ENCODE results near the gene ATP11B.
"Not testable (repeated sequence)": the region's sequence is repeated elsewhere in the genome, so short reads cannot be mapped to it uniquely, and the experiment has no call there.

The ATP11B gene

DNA sequence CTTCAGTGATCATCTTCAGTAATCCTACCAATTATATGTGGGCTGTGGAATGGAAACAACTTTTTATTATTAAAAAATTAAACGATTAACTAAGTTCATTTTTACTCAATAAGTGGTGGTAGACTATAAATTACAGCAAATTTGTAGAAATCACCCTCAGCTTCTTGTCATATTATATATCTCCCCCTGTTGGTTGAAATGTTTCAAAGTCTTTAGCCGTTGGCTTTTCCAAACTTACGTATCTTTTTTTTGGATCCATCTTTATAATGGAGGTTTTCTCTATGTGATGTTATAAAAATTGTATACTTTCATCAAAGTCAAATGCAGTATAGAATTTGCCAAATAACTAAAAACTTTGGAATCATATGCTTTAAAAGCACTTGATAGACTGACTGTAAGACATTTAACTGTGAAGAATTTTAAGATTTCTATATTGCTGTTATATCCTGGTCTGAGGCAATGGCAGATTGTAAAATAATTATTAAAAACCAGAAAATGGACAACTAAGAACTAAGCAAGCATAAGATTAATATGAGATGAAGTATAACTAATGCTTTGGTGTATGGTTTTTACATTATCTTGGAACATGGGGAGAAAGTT is 44.7 kb downstream of the ATP11B start:
- peak; percentile 54 for DNase-seq (ENCODE audit: low spot score)

DNA sequence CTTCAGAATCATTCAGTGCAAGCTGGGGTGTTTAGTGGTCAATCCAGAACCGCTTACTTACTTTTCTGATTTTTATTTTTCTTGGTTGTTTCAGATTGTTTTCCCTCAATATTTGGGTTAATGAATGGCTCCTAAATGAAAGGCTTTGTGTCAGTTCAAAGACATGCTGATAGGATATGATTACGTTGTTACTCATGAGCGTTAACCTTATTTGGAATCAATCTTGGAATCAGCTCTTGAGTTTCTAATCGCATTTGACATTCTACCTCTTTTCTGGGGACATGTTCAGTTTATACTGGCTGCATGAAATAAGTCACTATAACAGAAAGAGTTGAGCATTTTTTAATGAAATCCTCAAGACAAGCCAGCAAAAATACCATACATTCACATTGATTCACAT is 50.2 kb downstream of the ATP11B start:
- DNase-seq (ENCODE audit: low spot score), result peak; percentile 49

DNA sequence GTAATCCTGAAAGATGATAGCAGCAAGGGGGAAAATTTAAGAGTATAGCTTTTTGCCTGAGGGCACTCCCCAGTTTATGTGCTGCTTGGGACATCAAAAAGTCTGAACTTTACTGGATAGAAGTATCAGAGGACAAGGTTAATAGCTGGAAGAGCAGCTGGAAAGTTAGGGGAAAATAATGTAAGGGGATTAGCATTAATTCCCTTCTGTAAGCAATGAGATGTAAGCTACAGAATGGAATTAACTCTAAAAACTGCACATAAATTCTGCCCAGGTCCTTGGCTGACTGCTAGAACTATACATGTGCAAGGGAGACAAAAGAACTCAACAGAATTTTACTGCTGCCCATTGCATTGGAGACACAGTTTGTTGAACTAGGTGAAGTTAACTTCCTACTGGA is 55.6 kb downstream of the ATP11B start:
- DNase-seq (ENCODE audit: low spot score), result no peak

DNA sequence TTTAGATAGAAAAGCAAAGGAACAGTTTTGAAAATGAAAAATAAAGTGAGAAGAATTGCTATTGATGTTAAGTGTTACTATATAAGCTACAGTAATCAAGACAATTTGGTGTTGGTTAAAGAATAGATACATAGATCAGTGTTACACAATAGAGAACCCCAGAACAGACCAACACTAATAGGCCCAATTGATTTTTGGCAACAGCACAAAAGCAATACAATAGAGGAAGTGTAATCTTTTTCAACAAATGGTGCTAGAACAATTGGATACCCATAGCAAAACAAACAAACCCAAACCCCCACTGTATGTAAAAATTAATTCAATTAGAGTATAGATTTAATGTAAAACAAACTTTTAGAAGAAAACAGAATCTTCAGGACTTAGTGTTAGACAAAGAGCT is 61.8 kb downstream of the ATP11B start:
- DNase-seq (ENCODE audit: low spot score), result no peak

DNA sequence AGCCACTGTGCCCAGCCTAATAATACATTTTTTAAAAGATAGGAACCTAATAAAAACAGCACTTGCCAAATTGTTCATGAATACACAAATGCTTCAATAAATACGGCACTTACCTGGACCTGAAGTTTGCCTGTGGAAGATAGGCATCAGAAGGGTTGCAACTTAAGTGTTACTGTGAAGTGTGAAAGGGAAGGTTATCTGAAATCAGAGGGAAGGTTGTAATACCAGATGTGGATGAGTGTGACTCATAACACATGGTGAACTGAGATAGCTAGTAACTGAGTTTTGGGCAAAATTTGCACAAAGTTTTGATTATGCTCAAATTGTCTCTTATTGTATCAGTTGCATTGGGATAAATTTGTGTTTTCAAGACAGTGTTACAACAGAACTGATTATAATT is 68.0 kb downstream of the ATP11B start:
- no peak for DNase-seq (ENCODE audit: low spot score)

DNA sequence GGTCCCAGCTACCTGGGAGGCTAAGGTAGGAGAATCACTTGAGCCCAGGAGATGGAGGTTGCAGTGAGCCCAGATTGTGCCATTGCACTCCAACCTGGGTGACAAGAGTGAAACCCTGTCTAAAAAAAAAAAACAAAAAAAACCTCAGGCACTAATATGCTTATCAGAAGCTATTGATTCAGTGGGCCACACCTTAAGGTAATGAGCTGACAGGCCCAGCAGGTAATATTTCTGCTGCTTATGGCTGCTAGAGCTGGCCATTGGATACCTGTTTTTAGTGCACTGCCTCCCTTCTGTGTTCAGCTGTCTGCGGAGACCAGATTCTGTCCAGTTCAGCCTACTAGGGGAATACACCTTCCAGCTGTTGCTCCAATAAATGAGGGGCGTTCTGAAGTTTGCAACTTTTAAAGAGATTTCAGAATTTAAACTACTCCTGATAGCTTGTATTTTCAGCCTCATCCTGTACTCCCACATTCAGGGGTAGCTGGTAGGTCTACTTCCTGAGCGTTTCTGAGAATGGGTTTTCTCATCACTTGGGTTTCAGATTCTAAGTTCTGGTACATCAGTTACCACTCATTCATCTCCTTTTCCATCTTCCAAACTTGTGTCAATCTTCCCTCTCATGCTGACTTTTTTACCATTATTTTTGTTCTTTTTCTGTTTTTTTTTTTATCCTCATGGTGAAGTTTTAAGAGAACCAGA is 69.0 kb downstream of the ATP11B start:
- DNase-seq (ENCODE audit: low spot score), result no peak

DNA sequence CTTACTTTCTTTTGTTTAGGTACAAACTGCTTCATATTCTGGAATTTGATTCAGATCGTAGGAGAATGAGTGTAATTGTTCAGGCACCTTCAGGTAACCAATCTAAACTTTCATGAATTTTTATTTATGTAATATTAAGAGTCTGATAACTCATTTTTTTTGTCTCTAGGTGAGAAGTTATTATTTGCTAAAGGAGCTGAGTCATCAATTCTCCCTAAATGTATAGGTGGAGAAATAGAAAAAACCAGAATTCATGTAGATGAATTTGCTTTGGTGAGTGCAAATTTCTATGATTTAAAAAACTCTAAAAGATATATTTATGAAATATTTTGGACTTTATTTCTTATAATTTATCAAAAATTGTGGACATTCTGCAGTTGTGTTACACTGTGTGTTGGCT is 75.8 kb downstream of the ATP11B start:
- DNase-seq (ENCODE audit: low spot score), result no peak

DNA sequence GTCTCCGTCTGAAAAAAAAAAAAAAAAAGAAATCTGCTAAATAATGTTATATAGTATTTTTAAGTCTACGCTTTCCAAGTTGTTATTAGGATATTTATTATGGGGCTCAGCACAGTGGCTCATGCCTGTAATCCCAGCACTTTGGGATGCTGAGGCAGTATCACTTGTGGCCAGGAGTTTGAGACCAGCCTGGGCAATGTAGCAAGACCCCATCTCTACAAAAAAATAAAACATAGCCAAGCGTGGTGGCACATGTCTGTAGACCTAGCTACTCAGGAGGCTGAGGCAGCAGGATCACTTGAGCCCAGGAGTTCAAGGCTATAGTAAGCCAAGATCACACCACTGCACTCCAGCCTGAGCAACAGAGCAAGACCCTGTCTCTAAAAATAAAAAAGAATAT is 77.6 kb downstream of the ATP11B start:
- not testable (repeated sequence) for DNase-seq (ENCODE audit: low spot score)

DNA sequence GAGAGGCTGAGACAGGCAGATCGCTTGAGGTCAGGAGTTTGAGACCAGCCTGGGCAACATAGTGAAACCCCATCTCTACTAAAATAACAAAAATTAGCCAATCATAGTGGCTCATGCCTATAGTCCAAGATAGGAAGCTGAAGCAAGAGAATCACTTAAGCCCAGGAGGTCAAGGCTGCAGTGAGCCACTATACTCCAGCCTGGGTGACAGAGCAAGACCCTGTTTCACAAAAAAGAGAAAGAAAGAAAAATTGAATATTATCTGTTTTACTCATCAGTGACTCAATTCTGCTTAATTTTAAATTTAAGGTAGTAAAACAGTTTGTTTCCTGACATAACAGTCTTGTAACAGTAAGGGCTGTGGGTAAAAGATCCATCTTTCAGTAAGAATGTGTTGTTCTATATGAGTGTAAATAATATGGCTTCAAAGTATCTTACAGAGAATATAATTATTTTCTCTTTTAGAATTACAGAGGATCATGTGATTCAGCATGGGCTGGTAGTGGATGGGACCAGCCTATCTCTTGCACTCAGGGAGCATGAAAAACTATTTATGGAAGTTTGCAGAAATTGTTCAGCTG is 85.8 kb downstream of the ATP11B start:
- DNase-seq (ENCODE audit: low spot score), result no peak

DNA sequence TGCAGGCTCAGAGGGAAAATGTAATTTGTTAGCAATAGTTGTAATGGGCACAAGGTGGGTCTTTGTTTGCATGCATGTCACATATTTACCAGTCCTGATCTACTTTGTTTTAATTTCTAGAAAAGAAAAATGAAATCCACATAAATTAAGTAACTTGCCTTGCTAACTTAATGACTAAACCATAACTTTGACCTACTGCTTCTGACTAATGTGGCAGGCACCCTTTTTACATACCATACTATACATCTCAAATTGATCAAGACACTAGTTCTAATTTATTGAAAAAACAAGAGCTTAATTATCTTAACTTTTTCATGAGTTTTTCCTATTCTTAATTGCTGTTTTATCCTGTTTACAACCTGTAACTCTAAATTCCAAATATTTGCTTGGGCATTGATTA is 93.2 kb downstream of the ATP11B start:
- peak; percentile 4 for DNase-seq (ENCODE audit: low spot score)

DNA sequence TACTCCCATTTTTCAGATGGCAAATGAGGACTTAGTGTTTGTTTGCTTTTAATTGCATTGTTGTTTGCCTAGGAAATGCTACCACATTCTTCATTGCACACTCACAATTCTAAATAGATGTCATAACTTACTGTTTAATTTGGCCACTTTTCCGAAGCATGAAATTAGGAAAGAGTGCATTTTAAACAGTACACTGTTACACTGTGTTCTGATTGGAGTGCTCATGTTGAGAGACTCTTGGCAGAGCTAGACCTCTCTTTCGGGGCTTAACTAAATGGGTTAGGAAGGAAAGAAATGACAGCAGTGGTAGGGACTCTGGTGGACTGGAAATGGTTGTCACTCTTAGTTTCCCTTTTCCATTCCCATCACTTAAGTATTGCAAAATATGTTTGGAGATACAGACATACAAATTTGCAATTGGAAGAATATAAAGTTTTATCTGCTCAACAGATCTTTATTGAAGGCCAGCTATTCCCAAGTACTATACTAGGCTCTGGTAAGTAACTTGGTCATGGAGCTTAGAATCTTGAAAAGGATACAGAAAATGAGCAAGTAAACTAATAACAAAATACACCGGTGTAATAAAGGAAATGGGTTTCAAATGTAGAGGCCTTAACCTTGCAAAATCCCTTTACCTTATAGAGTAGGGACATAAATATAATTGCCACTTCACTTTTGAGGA is 96.8 kb downstream of the ATP11B start:
- DNase-seq (ENCODE audit: low spot score), result no peak

DNA sequence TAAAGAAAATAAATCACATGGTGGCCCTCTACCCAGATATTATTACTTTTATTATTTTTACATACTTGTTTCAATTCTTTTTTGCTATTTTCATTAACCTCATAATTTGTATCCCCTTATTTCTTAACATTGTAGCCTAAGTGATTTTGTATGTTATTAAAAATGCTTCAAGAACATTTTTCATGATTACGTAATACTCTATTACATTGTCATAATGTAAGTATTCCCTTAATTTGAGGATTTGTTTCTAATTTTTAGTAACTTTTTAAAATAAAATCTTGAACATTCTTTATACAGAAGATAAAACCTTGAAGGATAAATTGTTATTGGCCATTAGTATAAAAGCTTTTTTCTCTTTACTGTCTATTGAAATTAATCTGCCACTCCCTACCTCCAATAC is 98.1 kb downstream of the ATP11B start:
- no peak for DNase-seq (ENCODE audit: low spot score)

DNA sequence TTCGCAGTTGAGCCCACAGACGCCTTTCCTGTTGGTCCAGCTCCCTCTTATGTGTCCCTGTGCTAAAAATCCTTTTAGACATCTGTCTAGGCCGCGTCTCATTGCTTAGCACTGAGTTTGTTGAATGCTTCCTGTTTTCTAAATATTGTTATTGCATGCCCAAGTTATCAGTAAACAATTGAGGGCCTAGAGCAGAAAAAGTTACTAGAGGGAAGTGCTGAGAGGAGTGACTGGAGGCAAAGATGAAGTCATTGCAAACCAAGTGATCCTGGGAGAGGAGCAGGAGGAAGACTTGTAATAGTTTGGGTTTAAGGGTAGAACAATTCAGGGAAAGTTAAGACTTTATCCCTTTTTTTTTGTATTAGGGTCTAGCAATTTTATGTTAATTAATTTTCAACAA is 98.9 kb downstream of the ATP11B start:
- DNase-seq (ENCODE audit: low spot score), result no peak

DNA sequence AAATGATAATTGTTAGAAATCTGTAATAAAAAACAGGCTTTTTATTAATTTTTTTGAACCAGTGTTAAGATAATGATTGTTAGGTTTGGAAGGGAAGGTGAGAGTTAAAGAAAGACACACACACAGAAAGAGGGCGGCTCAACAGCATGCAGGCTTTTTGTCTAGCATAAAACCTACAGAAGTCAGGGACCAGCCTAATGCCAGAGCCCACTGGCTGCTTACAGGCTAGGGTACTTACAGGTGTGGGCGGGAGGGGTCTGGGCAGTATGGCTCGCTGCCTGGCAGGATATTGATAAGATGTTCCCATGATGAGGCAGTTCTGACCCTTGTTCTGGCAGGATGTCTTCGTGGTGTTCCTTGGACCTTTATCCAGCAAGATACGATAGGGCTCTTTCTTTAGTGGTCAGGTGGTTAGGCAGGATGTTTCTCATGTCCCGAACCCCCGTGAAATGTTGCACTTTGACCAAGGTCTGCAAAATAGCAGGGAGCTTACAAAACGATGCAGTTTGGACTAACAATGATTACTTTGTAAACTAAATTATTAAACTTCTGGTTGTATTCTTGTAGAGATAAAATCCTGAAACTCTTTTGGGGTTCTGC is 102.3 kb downstream of the ATP11B start:
- DNase-seq (ENCODE audit: low spot score), result no peak

DNA sequence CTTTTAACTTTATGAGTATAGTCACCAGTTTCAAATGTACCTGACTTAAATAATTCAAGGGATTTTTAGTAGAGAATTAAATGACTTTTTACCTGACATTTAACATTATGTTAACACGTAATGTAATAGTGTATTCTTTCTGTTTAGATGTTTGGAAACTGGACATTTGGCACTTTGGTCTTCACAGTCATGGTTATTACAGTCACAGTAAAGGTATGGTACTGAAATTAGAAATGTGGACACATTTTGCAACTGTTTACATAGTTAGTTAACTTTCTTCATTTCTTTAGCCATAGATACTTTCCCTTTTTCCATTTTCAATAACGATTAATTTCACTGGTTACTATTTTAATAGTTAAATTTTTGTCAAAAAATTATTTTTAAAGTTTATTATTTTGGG is 103.2 kb downstream of the ATP11B start:
- DNase-seq (ENCODE audit: low spot score), result no peak

DNA sequence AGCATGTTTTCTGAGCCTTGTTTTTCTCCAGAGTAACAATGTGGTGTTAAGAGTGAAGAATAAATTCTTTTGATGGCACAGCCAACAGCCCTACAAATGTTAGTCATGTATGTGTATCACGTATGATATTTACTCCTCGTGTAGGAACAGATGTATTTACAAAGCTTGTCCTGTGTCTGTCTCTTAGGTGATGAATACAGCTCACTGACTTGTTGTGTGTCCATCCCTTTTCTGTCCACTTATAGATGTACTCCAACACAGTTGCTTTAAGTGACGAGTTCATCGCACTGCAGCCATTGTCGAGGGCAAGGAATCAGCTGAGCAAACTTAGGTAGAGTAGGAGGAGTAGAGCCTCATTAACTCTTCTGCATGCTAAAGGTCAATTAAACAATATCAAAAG is 108.9 kb downstream of the ATP11B start:
- no peak for DNase-seq (ENCODE audit: low spot score)

DNA sequence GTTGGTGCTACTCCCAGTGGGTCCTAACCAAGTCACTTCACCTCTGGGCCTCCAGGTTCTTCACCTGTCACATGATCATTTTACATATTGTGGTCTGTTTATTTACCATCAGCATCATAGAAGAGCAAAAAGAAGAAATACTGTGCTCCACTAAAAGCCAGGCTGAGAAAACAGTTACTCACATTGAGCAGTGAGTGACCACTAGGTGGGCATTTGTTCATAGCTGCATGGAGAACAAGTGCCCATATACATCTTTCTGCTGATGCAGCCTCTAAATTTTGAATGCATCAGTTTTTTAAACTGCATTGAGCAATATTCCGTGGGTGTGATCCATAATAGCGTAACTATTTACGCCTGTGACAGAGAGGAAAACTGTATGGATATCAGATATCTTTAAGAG is 110.9 kb downstream of the ATP11B start:
- DNase-seq (ENCODE audit: low spot score), result no peak

DNA sequence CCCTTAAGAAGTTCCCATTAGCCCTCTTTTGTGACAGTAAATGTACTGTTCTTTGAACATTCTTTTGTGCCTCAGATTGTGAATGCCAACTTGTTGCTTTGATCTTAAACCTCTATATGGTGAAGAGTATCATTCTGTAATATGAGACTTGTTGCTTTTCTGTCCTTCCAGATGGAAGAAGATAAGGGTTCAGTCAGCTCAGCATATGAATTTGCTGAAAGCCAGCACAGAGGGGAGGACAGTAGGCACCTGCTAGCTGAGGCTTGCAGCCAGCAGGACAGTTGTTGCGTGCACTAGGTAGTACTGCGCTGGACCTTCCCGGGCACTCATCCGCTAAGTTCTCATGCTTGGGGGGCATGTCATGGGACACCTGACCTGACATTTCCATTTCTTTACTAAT is 112.3 kb downstream of the ATP11B start:
- DNase-seq (ENCODE audit: low spot score), result no peak

DNA sequence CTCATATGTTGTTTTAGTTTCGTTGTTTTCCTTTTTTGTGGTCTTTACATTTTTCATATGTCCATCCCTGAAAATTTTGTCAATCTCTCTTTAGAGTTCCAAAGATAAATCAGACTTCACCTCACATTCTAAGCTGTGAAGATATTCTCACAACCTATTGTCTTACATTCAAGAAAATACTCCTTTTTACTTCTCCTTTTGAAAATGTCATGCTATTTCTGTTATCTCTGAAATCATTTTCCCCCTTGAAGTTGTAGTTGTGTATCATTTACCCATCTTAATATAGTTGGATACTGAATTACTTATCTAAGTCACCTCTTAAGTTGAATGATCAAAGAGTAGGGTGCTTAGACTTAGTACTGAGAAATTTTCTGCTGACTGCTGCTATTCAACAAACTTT is 112.7 kb downstream of the ATP11B start:
- DNase-seq (ENCODE audit: low spot score), result no peak

DNA sequence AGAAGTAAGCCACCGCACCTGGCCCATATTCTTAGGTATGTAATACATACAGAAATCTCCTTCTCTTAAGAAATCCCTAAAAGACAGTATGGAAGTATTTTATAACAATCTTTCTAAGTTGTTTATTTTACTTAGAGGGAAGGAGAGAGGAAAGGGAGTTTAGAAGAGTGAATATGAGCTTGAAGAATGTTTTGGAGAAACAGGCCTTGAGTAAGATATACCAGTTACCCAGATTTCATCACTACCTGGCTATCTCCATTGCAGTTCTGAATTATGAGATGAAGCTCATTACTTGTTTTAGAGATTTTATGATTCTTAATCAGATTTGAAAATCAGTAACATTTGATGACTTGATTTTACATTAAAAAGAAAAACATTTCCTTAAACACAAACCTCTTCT is 115.2 kb downstream of the ATP11B start:
- no peak for DNase-seq (ENCODE audit: low spot score)

DNA sequence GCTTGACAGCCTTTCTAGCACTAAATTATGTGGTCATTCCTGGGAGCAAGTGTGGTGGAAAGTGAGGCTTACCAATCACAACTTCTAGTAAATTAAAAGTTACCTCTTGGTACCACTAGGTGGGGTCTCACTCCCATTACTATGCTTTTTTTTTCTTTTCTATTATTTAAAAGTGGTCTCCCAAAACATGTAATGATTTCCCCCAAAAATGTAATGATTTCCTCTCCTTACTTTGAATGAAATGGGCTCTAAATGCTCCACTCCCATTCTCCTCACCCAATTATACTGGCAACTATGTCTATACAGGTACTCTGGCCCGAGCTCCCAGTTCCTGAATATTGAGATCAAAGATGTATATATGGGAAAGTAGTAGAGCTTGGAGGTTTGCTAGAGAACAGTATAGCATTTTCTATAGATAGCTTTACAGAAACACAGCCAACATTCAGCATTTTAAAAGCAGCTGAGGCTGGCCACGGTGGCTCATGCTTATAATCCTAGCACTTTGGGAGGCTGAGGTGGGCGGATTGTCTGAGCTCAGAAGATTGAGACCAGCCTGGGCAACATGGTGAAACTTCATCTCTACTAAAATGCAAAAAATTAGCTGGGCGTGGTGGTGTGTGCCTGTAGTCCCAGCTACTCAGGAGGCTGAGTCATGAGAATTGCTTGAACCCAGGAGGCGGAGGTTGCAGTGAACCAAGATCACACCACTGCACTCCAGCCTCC is 116.2 kb downstream of the ATP11B start:
- peak; percentile 61 for DNase-seq (ENCODE audit: low spot score)
